GM23338 (cell line): Measurements from ENCODE around the gene DCAF4. TPM values are rescaled to one million over a fixed set of nuclear protein-coding genes. Genes with fewer than 3 reads are reported as not detected.

Experiments
- ATAC-seq: fragments of 200-7000 bp; cut with Tn5 transposase; 3 replicates; pipeline ENCODE4 v1.9.1; 2020
- DNase-seq: peaks from one replicate; pipeline ENCODE4 v3.0.0-alpha.2; 2015; ENCODE audit warnings: low spot score
- H2AFZ ChIP-seq: fragments of 200-600 bp; sonication (generic); 2 replicates; pipeline ENCODE4 v1.8.0; 2016; ENCODE audit warnings: antibody characterized with exemption, mild to moderate bottlenecking, moderate library complexity
- H3F3A ChIP-seq: fragments of 200-600 bp; sonication (generic); replicated peaks from 2 replicates; pipeline ENCODE4 v1.8.0; 2017; ENCODE audit warnings: antibody characterized with exemption, mixed run types, low read depth
- H3K27ac ChIP-seq: fragments of 200-600 bp; sonication (generic); 2 replicates; pipeline ENCODE4 v1.6.1; 2016; ENCODE audit warnings: low read depth
- H3K27me3 ChIP-seq: fragments of 200-600 bp; sonication (generic); 2 replicates; pipeline ENCODE4 v1.8.0; 2016; ENCODE audit warnings: mild to moderate bottlenecking, mixed run types, moderate library complexity; ENCODE audit not compliant: insufficient read depth
- H3K36me3 ChIP-seq: fragments of 200-600 bp; sonication (generic); 2 replicates; pipeline ENCODE4 v1.8.0; 2016; ENCODE audit warnings: mild to moderate bottlenecking; ENCODE audit not compliant: insufficient read depth
- H3K4me1 ChIP-seq: fragments of 200-600 bp; sonication (generic); 2 replicates; pipeline ENCODE4 v1.8.0; 2016; ENCODE audit warnings: mild to moderate bottlenecking, moderate library complexity; ENCODE audit not compliant: insufficient read depth
- H3K4me2 ChIP-seq: fragments of 200-600 bp; sonication (generic); 2 replicates; pipeline ENCODE4 v1.7.1; 2017; ENCODE audit warnings: mixed run types
- H3K4me3 ChIP-seq: fragments of 200-600 bp; sonication (generic); 2 replicates; pipeline ENCODE4 v1.6.1; 2016; ENCODE audit warnings: mixed run types
- H3K79me2 ChIP-seq: fragments of 200-600 bp; sonication (generic); replicated peaks from 2 replicates; pipeline ENCODE4 v1.8.0; 2017; ENCODE audit warnings: mild to moderate bottlenecking; ENCODE audit not compliant: insufficient read depth
- H3K9me2 ChIP-seq: fragments of 200-600 bp; sonication (generic); 2 replicates; pipeline ENCODE4 v1.8.0; 2017; ENCODE audit not compliant: insufficient read depth
- H4K20me1 ChIP-seq: fragments of 200-600 bp; sonication (generic); replicated peaks from 2 replicates; pipeline ENCODE4 v1.8.0; 2017; ENCODE audit warnings: mild to moderate bottlenecking; ENCODE audit not compliant: insufficient read depth
- H3K27ac Mint-ChIP-seq: 2 replicates; pipeline ENCODE4 v1.8.0; 2020; ENCODE audit warnings: inconsistent platforms, mild to moderate bottlenecking, moderate library complexity, mixed read lengths
- H3K27me3 Mint-ChIP-seq: 3 replicates; pipeline ENCODE4 v1.8.0; 2022; ENCODE audit warnings: low read depth, mild to moderate bottlenecking, moderate library complexity, mixed read lengths, inconsistent platforms; ENCODE audit not compliant: insufficient read depth, poor library complexity
- H3K36me3 Mint-ChIP-seq: 3 replicates; pipeline ENCODE4 v1.8.0; 2021; ENCODE audit warnings: low read depth, mild to moderate bottlenecking, inconsistent platforms, moderate library complexity, mixed read lengths
- H3K4me1 Mint-ChIP-seq: 3 replicates; pipeline ENCODE4 v1.8.0; 2020; ENCODE audit warnings: mild to moderate bottlenecking, inconsistent platforms, mixed read lengths
- H3K4me3 Mint-ChIP-seq: 3 replicates; pipeline ENCODE4 v1.8.0; 2021; ENCODE audit warnings: moderate library complexity, mild to moderate bottlenecking, inconsistent platforms, mixed read lengths
- H3K9me3 Mint-ChIP-seq: 3 replicates; pipeline ENCODE4 v1.8.0; 2020; ENCODE audit warnings: moderate library complexity, mild to moderate bottlenecking, inconsistent platforms, mixed read lengths
- CTCF ChIP-seq, 2 experiments: fragments of 200-600 bp in 1 of 2; sonication (generic) in 1 of 2; conservative IDR thresholded peaks; 2 replicates each; pipeline versions ENCODE4 v1.5.1 to v1.6.1; 2016 to 2017; ENCODE audit warnings: antibody characterized with exemption in 2 of 2, low read depth in 2 of 2, mild to moderate bottlenecking in 2 of 2, moderate library complexity in 1 of 2
- POLR2AphosphoS5 ChIP-seq: IDR thresholded peaks from 2 replicates; pipeline ENCODE4 v1.6.1; 2016; ENCODE audit warnings: antibody characterized with exemption, low read depth
- REST ChIP-seq: IDR thresholded peaks from one replicate; pipeline ENCODE4 v1.6.1; 2018; ENCODE audit warnings: antibody characterized with exemption; ENCODE audit not compliant: unreplicated experiment
- STAT1 ChIP-seq: IDR thresholded peaks from one replicate; pipeline ENCODE4 v1.6.1; 2016; ENCODE audit warnings: antibody characterized with exemption; ENCODE audit not compliant: unreplicated experiment
- ZNF331 ChIP-seq: fragments of 250-450 bp; sonication (Bioruptor Pico); IDR thresholded peaks from 2 replicates; pipeline ENCODE4 v1.5.0; 2020; ENCODE audit warnings: low read depth, mild to moderate bottlenecking, moderate library complexity
- ZNF462 ChIP-seq: fragments of 250-450 bp; sonication (Bioruptor Pico); IDR thresholded peaks from 2 replicates; pipeline ENCODE4 v1.5.0; 2020; ENCODE audit warnings: mild to moderate bottlenecking, moderate library complexity
- polyA plus RNA-seq: library from polyadenylated mRNA; unstranded; fragments of >200 nt; fragmentation: Nextera tagmentation; extraction: Ambion mirVana; gene quantifications from 2 replicates; pipeline ENCODE4 v1.2.1, GENCODE V29; 2016
- total RNA-seq: library from RNA; depleted of rRNA; stranded (reverse); fragments of >200 nt; shearing (Covaris generic); gene quantifications from 2 replicates; pipeline ENCODE4 v1.2.3, GENCODE V29; 2014

DCAF4 gene
- total and polyA plus RNA-seq, 2 experiments from 2014 or later, result 17.5 to 39.3 TPM

GRCh38 chr14:72904840-72905561 lies 21.3 kb upstream of the DCAF4 start:
- TF ChIP-seq ZNF331, result no peak
- peak; percentile 93 to 99 for TF ChIP-seq CTCF (conservative IDR thresholded peaks at IDR 0.05; ENCODE audit: low read depth in 2 of 2)
- no peaks in the 10 kb centered on the region for H3K36me3 Mint-ChIP-seq
- DNase-seq (peak; percentile 81), ATAC-seq (peak; percentile 62)
- Histone ChIP-seq H3K9me2 (no peaks in the 10 kb centered on the region), H4K20me1 (no peaks in the 10 kb centered on the region), H3K27ac (no peak overlapping the region), H3K36me3 (no peaks in the 10 kb centered on the region), H3K27me3 (no peaks in the 10 kb centered on the region), H3K4me3 (no peak overlapping the region), H3K4me1 (peaks cover 15% of the 10 kb centered on the region), H3F3A (no peaks in the 10 kb centered on the region), H2AFZ (no peak overlapping the region), H3K79me2 (no peaks in the 10 kb centered on the region), H3K4me2 (no peak overlapping the region)
- peaks cover 22% of the 10 kb centered on the region; the same call in 2 of the 3 replicates for H3K4me1 Mint-ChIP-seq
- no peaks in the 10 kb centered on the region for H3K9me3 Mint-ChIP-seq
- H3K27me3 Mint-ChIP-seq, result peaks cover 3% of the 10 kb centered on the region
- H3K27ac Mint-ChIP-seq, result no peak overlapping the region
- no peak overlapping the region for H3K4me3 Mint-ChIP-seq

- Histone ChIP-seq H3K36me3 (no peaks in the 10 kb centered on the region), H3K27me3 (no peaks in the 10 kb centered on the region), H3K4me1 (peaks cover 15% of the 10 kb centered on the region), H4K20me1 (no peaks in the 10 kb centered on the region), H3F3A (no peaks in the 10 kb centered on the region), H3K4me2 (no peak overlapping the region), H3K4me3 (no peak overlapping the region), H3K79me2 (no peaks in the 10 kb centered on the region), H3K9me2 (no peaks in the 10 kb centered on the region), H2AFZ (no peak overlapping the region), H3K27ac (no peak overlapping the region)
- DNase-seq (no peak), ATAC-seq (no peak)
- peaks cover 22% of the 10 kb centered on the region; the same call in 2 of the 3 replicates for H3K4me1 Mint-ChIP-seq
- no peak overlapping the region for H3K4me3 Mint-ChIP-seq
- H3K27ac Mint-ChIP-seq, result no peak overlapping the region
- no peaks in the 10 kb centered on the region for H3K9me3 Mint-ChIP-seq
- H3K27me3 Mint-ChIP-seq, result peaks cover 3% of the 10 kb centered on the region
- H3K36me3 Mint-ChIP-seq, result no peaks in the 10 kb centered on the region
- TF ChIP-seq STAT1 (no peak), REST (no peak), ZNF462 (no peak), POLR2AphosphoS5 (no peak), CTCF (conservative IDR thresholded peaks at IDR 0.05; ENCODE audit: low read depth in 2 of 2) (no peak)
These were observed 19.9 kb upstream of the DCAF4 start for GRCh38 chr14:72906316-72906715.
